Measurements from ENCODE around the gene POLR2F. TPM values are rescaled to one million over a fixed set of nuclear protein-coding genes. Genes with fewer than 3 reads are reported as not detected.

POLR2F gene
- polyA plus RNA-seq, 1 donor (not counting 4 experiments of a cell fraction or from before 2014, with no cell fraction given): 119 TPM

GRCh38 chr22:37932401-37932800, 21.1 kb upstream of the POLR2F start:
- Histone ChIP-seq H3K4me2 (ENCODE audit: control insufficient read depth, extremely low read depth, insufficient read depth, low read depth, low read length) (no peak overlapping the region), H3K27ac (ENCODE audit: control insufficient read depth, insufficient read depth, low read length) (no peak overlapping the region), H3K9ac (ENCODE audit: control insufficient read depth, extremely low read depth, insufficient read depth, low read length) (no peak overlapping the region), H3K36me3 (ENCODE audit: control insufficient read depth in 2 of 2, extremely low read depth in 1 of 2, insufficient read depth in 2 of 2, low read length in 2 of 2) (peaks cover 46 to 55% of the 10 kb centered on the region in 2 experiments), H4K20me1 (ENCODE audit: control insufficient read depth, extremely low read depth, insufficient read depth, low read length) (peaks cover 39% of the 10 kb centered on the region), H3K9me3 (ENCODE audit: control insufficient read depth, low read depth, low read length) (no peaks in the 10 kb centered on the region), H3K4me3 (ENCODE audit: control insufficient read depth in 2 of 3, extremely low read depth in 1 of 3, insufficient read depth in 2 of 3, low read depth in 1 of 3, low read length in 3 of 3) (no peak overlapping the region), H3K9me1 (ENCODE audit: control insufficient read depth, extremely low read depth, insufficient read depth, low read length) (peaks cover 5% of the 10 kb centered on the region), H3K79me2 (ENCODE audit: control insufficient read depth, insufficient read depth, low read length) (peaks cover 32% of the 10 kb centered on the region), H3K27me3 (ENCODE audit: control insufficient read depth, extremely low read depth, insufficient read depth, low read length) (no peaks in the 10 kb centered on the region), H3K4me1 (ENCODE audit: control insufficient read depth, extremely low read depth, insufficient read depth, low read length) (peaks cover 21% of the 10 kb centered on the region), H2AFZ (ENCODE audit: control insufficient read depth, low read length) (no peak overlapping the region)
- TF ChIP-seq, protein P1, sequence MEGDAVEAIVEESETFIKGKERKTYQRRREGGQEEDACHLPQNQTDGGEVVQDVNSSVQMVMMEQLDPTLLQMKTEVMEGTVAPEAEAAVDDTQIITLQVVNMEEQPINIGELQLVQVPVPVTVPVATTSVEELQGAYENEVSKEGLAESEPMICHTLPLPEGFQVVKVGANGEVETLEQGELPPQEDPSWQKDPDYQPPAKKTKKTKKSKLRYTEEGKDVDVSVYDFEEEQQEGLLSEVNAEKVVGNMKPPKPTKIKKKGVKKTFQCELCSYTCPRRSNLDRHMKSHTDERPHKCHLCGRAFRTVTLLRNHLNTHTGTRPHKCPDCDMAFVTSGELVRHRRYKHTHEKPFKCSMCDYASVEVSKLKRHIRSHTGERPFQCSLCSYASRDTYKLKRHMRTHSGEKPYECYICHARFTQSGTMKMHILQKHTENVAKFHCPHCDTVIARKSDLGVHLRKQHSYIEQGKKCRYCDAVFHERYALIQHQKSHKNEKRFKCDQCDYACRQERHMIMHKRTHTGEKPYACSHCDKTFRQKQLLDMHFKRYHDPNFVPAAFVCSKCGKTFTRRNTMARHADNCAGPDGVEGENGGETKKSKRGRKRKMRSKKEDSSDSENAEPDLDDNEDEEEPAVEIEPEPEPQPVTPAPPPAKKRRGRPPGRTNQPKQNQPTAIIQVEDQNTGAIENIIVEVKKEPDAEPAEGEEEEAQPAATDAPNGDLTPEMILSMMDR (optimal IDR thresholded peaks at IDR 0.05 in 1 of 3, IDR thresholded peaks at IDR 0.05 in 1 of 3, conservative IDR thresholded peaks at IDR 0.05 in 1 of 3; ENCODE audit: extremely low read depth in 1 of 3, insufficient read depth in 2 of 3, low read length in 3 of 3): no peak
- no peak for TF ChIP-seq EZH2 (IDR thresholded peaks at IDR 0.05; ENCODE audit: low read length)
- dilution Hi-C loops (cut with MboI; ENCODE audit: extremely low pct_ligation_motif_present, low sequenced_read_pairs): no loop called here
- DNase-seq (ENCODE audit: low read depth, low spot score): no peak
- no peak for FAIRE-seq

DNA sequence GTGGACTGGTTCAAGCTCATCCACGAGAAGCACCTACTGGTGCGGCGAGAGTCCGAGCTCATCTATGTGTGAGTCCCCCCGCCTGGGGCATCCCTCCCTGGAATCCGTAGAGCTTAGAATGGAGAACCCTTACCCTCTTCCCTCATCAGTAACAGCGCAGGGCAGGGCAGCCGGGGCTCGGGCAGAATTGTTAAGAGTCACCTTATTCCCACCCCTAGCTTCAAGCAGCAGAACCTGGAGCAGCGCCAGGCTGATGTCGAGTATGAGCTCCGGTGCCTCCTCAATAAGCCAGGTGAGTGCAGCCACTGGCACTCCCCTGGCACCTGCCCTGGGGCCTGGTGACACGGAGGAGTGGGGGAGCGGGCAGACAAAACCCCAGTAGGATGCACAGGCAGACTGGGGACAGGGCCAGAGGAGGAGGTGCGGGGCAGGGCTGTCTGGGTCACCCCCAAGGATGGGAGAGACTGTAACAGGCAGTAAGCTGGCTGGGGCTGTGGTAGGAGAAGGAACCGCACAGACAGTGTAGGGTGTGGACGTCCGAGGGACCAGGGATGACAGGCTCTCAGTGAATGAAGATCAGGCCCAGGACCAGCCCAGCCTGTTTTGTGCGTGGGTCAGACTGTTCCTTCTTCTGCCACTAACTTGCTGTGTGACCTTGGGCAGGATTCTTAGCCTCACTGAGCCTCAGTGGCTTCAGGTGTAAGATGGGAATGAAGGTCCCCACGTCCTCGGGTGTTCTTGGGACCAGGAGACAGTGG, 20.5 kb upstream of the POLR2F start:
- H3K4me1 ChIP-seq (ENCODE audit: control insufficient read depth, extremely low read depth, insufficient read depth, low read length): peaks cover 21% of the 10 kb centered on the region
- H2AFZ ChIP-seq (ENCODE audit: control insufficient read depth, low read length): no peak overlapping the region
- TF ChIP-seq EZH2 (IDR thresholded peaks at IDR 0.05; ENCODE audit: low read length): no peak

More for the DNA sequence above, 20.5 kb upstream of the POLR2F start:
- peak overlapping the region; percentile 46 for H3K27ac ChIP-seq (ENCODE audit: control insufficient read depth, insufficient read depth, low read length)
- no peak overlapping the region for H3K4me3 ChIP-seq (ENCODE audit: control insufficient read depth in 2 of 3, extremely low read depth in 1 of 3, insufficient read depth in 2 of 3, low read depth in 1 of 3, low read length in 3 of 3)
- no peaks in the 10 kb centered on the region for H3K9me3 ChIP-seq (ENCODE audit: control insufficient read depth, low read depth, low read length)
- H3K9me1 ChIP-seq (ENCODE audit: control insufficient read depth, extremely low read depth, insufficient read depth, low read length): peaks cover 5% of the 10 kb centered on the region
- peaks cover 34% of the 10 kb centered on the region for H3K79me2 ChIP-seq (ENCODE audit: control insufficient read depth, insufficient read depth, low read length)
- no peaks in the 10 kb centered on the region for H3K27me3 ChIP-seq (ENCODE audit: control insufficient read depth, extremely low read depth, insufficient read depth, low read length)
- H3K36me3 ChIP-seq (ENCODE audit: control insufficient read depth in 2 of 2, extremely low read depth in 1 of 2, insufficient read depth in 2 of 2, low read length in 2 of 2): peaks cover 48 to 58% of the 10 kb centered on the region in 2 experiments
- dilution Hi-C loops (cut with MboI; ENCODE audit: extremely low pct_ligation_motif_present, low sequenced_read_pairs): no loop called here
- FAIRE-seq (peak; percentile 26), DNase-seq (ENCODE audit: low read depth, low spot score) (no peak)
- peak overlapping the region; percentile 25 for H3K4me2 ChIP-seq (ENCODE audit: control insufficient read depth, extremely low read depth, insufficient read depth, low read depth, low read length)
- H4K20me1 ChIP-seq (ENCODE audit: control insufficient read depth, extremely low read depth, insufficient read depth, low read length): peaks cover 39% of the 10 kb centered on the region
- H3K9ac ChIP-seq (ENCODE audit: control insufficient read depth, extremely low read depth, insufficient read depth, low read length): no peak overlapping the region

Measured in keratinocyte (primary cell).